MM.1S (cell line): ENCODE data around the gene MBTD1.

ENCODE experiments used
- CTCF ChIP-seq: fragments of 300-600 bp; sonication (generic); IDR thresholded peaks from 2 replicates; pipeline ENCODE4 v1.5.1; 2016; ENCODE audit warnings: antibody characterized with exemption, low read length, mixed read lengths
- EZH2 ChIP-seq: fragments of 300-600 bp; sonication (generic); optimal IDR thresholded peaks from 2 replicates; pipeline ENCODE3; 2017; ENCODE audit warnings: low read depth, mild to moderate bottlenecking, antibody characterized with exemption, low read length, mixed read lengths
- EZH2phosphoT487 ChIP-seq: fragments of 300-600 bp; sonication (generic); IDR thresholded peaks from 2 replicates; pipeline ENCODE4 v1.6.1; 2018; ENCODE audit warnings: antibody characterized with exemption, low read length

GRCh38 chr17:51144266-51145022 lies 115.4 kb downstream of the MBTD1 start:
- TF ChIP-seq CTCF: no peak
- TF ChIP-seq EZH2: no peak
- TF ChIP-seq EZH2phosphoT487: no peak
